ENCODE data around the gene IFIT1.
A peak's percentile ranks its signal among the peaks of the same experiment; 100 is the strongest.
"Not testable (repeated sequence)": the region's sequence is repeated elsewhere in the genome, so short reads cannot be mapped to it uniquely, and the experiment has no call there.

The IFIT1 gene

GRCh38 chr10:89404104-89405047, 12.0 kb downstream of the IFIT1 start:
- no peak for DNase-seq

GRCh38 chr10:89406178-89406577, 13.8 kb downstream of the IFIT1 start:
- DNase-seq = not testable (repeated sequence)

- DNase-seq = not testable (repeated sequence)
These were observed 15.4 kb downstream of the IFIT1 start for GRCh38 chr10:89407792-89408191.

GRCh38 chr10:89409282-89409681, 16.9 kb downstream of the IFIT1 start:
- not testable (repeated sequence) for DNase-seq

- not testable (repeated sequence) for DNase-seq
These were observed 18.1 kb downstream of the IFIT1 start for GRCh38 chr10:89410551-89410950.

- not testable (repeated sequence) for DNase-seq
These were observed 18.7 kb downstream of the IFIT1 start for GRCh38 chr10:89411135-89411534.

- DNase-seq = not testable (repeated sequence)
These were observed 19.9 kb downstream of the IFIT1 start for GRCh38 chr10:89412276-89412675.

- DNase-seq = no peak
These were observed 21.0 kb downstream of the IFIT1 start for GRCh38 chr10:89413398-89413912.

GRCh38 chr10:89414146-89414878, 21.9 kb downstream of the IFIT1 start, which contains the start of gene IFIT5:
Gene IFIT5 (plus strand): TSS chr10:89414568. CDS start chr10:89414799, 231 bp downstream.
- DNase-seq = peak; percentile 46 to 52

GRCh38 chr10:89414879-89415821, 22.7 kb downstream of the IFIT1 start:
- DNase-seq = peak; percentile 18 to 20

- no peak for DNase-seq
These were observed 24.0 kb downstream of the IFIT1 start for GRCh38 chr10:89416465-89416864.

GRCh38 chr10:89419548-89419947, 27.1 kb downstream of the IFIT1 start:
- DNase-seq = no peak

- DNase-seq = no peak
These were observed 28.6 kb downstream of the IFIT1 start for GRCh38 chr10:89421018-89421476.

- no peak for DNase-seq
These were observed 32.6 kb downstream of the IFIT1 start for GRCh38 chr10:89425000-89425399.

GRCh38 chr10:89426230-89426868, 33.9 kb downstream of the IFIT1 start:
- no peak for DNase-seq

GRCh38 chr10:89427629-89428028, 35.2 kb downstream of the IFIT1 start:
- DNase-seq = no peak

- no peak for DNase-seq
These were observed 36.5 kb downstream of the IFIT1 start for GRCh38 chr10:89428877-89429276.

GRCh38 chr10:89431977-89432376, 39.6 kb downstream of the IFIT1 start:
- no peak for DNase-seq

GRCh38 chr10:89438525-89438924, 46.1 kb downstream of the IFIT1 start:
- DNase-seq = no peak

- no peak for DNase-seq
These were observed 48.0 kb downstream of the IFIT1 start for GRCh38 chr10:89440226-89441009.

- DNase-seq = no peak
These were observed 49.9 kb downstream of the IFIT1 start for GRCh38 chr10:89442289-89442688.

All from stimulated activated CD4-positive, alpha-beta T cell treated with anti-CD3 and anti-CD28 coated beads, Interleukin-2, amount 100 ng/mL, for 48 hours (primary cell).